MG63 (cell line): ENCODE results near the gene KMT2B. TPM values are rescaled to one million over a fixed set of nuclear protein-coding genes. Genes with fewer than 3 reads are reported as not detected.

Source experiments
- total RNA-seq: library from RNA; depleted of rRNA; stranded (reverse); fragments of >200 nt; shearing (Covaris generic); gene quantifications from 2 replicates; pipeline ENCODE4 v1.2.3, GENCODE V29; 2014; ENCODE audit warnings: low replicate concordance; rRNA removed

Gene KMT2B
- total RNA-seq, 1 experiment from 2014 or later = 2.3 TPM

Other genes with a start within 250 kb of the KMT2B start
- gene KRTDAP, start 227.5 kb upstream of the KMT2B start, total RNA-seq = not detected in 2 replicates
- not detected in 2 replicates for gene DMKN, start 204.4 kb upstream of the KMT2B start, total RNA-seq
- 0.30 TPM in 1 of 2 replicates, not detected in the other for gene SBSN, start 189.7 kb upstream of the KMT2B start, total RNA-seq
- not detected in 2 replicates for gene GAPDHS, start 184.5 kb upstream of the KMT2B start, total RNA-seq
- 180 and 203 TPM in 2 replicates for gene TMEM147, start 172.4 kb upstream of the KMT2B start, total RNA-seq
- not detected in 2 replicates for gene ATP4A, start 154.3 kb upstream of the KMT2B start, total RNA-seq
- not detected in 2 replicates for gene PMIS2, start 131.8 kb upstream of the KMT2B start, total RNA-seq
- 12.8 and 18.2 TPM in 2 replicates for gene HAUS5, start 105.3 kb upstream of the KMT2B start, total RNA-seq
- 103 and 144 TPM in 2 replicates for gene RBM42, start 89.0 kb upstream of the KMT2B start, total RNA-seq
- not detected in 2 replicates for gene ETV2, start 76.3 kb upstream of the KMT2B start, total RNA-seq
- gene COX6B1, start 69.7 kb upstream of the KMT2B start, total RNA-seq = 377 and 417 TPM in 2 replicates
- gene UPK1A, start 51.5 kb upstream of the KMT2B start, total RNA-seq = not detected in 2 replicates
- not detected in 2 replicates for gene ZBTB32, start 13.4 kb upstream of the KMT2B start, total RNA-seq
- 0.27 and 2.4 TPM in 2 replicates for gene IGFLR1, start 24.4 kb downstream of the KMT2B start, total RNA-seq
- gene U2AF1L4, start 27.4 kb downstream of the KMT2B start, total RNA-seq = 16.3 and 19.8 TPM in 2 replicates
- 37.6 and 76.2 TPM in 2 replicates for gene PSENEN, start 27.6 kb downstream of the KMT2B start, total RNA-seq
- gene LIN37, start 30.6 kb downstream of the KMT2B start, total RNA-seq = 2.4 and 4.1 TPM in 2 replicates
- gene HSPB6, start 39.0 kb downstream of the KMT2B start, total RNA-seq = not detected in 2 replicates
- gene PROSER3, start 40.2 kb downstream of the KMT2B start, total RNA-seq = 0.47 and 8.9 TPM in 2 replicates
- gene ARHGAP33, start 57.6 kb downstream of the KMT2B start, total RNA-seq = 0.42 and 1.6 TPM in 2 replicates
- not detected in 2 replicates for gene PRODH2, start 94.8 kb downstream of the KMT2B start, total RNA-seq
- not detected in 2 replicates for gene NPHS1, start 134.5 kb downstream of the KMT2B start, total RNA-seq
- 0.15 and 0.43 TPM in 2 replicates for gene KIRREL2, start 138.9 kb downstream of the KMT2B start, total RNA-seq
- gene APLP1, start 150.6 kb downstream of the KMT2B start, total RNA-seq = 19.1 and 32.5 TPM in 2 replicates
- gene NFKBID, start 182.5 kb downstream of the KMT2B start, total RNA-seq = 0.81 and 2.1 TPM in 2 replicates
- not detected in 2 replicates for gene HCST, start 184.5 kb downstream of the KMT2B start, total RNA-seq
- not detected in 2 replicates for gene TYROBP, start 190.3 kb downstream of the KMT2B start, total RNA-seq
- gene LRFN3, start 218.4 kb downstream of the KMT2B start, total RNA-seq = 2.3 and 2.9 TPM in 2 replicates